IPS DF 4.7 (cell line): Measurements from ENCODE around the gene SMAP1.

Experiments used
- DNase-seq: peaks from one replicate; pipeline ENCODE4 v3.0.0-alpha.2; 2013; ENCODE audit warnings: low spot score; ENCODE audit errors: extremely low read depth

SMAP1 gene

DNA sequence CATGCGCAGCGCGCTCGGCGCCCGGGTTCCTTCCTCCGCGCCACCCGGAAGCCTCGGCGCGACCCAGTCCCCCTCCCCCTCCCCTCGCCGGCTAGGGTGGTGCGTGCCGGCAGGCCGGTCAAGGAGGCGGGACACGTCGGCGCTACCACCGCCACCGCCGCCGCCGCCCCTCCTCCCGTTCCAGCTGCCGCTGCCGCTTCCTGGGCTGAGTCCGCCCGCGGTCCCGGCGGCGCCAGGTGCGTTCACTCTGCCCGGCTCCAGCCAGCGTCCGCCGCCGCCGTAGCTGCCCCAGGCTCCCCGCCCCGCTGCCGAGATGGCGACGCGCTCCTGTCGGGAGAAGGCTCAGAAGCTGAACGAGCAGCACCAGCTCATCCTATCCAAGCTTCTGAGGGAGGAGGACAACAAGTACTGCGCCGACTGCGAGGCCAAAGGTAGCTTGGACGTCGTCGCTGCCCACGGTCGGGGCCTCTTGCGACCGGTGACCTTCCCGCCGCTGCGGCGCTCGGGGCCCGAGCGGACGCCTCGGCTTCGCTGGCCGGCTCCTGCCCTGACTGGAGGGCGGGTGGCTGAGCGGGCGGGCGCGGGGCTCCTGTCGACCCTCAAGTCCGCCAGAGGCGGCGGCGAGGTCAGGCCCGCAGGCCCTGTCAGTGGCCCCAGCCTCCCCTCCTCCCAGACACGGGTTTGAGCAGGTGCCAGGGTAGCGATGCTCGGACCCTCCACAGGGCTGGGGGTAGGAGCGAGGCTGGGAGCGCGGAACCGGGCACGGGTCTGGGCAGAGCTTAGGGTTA, at the start of gene SMAP1:
Gene SMAP1 (plus strand): TSS at position 173 of the 788 bp plus-strand sequence. CDS start 141 bp downstream, at position 314.
- DNase-seq = peak; percentile 60

DNA sequence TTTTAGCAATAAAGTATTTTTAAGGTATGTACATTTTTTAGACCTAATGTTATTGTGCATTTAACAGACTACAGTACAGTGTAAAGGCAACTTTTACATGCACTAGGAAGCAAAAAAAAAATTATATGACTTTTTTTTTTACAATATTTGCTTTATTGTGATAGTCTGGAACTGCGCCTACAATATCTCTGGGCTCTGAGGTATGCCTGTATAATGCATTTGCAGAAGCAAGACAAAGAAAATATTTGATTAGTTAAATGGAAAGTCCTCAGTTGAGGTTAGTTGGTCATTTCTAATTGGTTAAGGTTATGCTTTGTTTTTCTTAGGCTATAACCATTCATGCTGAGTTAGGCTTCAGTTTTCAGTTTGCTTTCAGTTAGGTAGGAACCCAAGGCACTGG, 46.9 kb upstream of the SMAP1 start:
- DNase-seq = no peak

DNA sequence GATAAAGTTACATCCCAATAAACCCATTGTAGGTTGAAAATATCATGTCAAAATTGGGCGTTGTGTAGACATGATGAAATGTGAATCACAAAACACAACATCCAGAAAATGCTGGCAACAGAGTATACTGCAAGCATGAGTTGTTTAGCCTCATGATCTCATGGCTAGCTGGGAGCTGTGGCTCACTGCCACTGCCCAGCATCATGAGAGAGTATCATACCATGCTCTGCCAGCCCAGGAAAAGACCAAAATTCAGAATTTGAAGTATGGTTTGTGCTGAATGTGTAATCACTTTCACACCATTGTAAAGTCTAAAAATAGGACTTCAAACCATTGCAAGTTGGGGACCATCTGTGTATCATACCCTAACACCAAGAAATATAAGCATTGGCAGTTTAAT, 45.2 kb upstream of the SMAP1 start:
- DNase-seq = no peak

DNA sequence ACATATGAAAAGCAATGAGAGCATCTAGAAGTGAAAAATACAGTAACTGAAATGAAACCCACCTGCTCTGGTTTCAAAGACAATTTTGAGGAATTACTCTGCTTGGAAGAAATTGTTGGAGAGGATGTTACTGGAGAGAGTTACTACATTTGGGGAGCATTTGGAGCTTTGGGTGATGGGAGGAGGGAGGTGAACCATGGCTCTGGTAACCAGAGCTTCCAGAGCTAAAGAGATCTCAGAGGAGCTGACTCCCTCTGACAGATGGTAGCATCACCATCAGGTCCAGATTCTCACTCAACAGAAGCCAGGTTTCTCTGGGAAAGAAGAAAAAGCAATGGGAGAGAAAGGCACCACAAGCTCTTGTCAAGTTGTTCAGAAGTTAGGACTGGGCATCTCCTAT, 42.2 kb upstream of the SMAP1 start:
- DNase-seq = no peak

DNA sequence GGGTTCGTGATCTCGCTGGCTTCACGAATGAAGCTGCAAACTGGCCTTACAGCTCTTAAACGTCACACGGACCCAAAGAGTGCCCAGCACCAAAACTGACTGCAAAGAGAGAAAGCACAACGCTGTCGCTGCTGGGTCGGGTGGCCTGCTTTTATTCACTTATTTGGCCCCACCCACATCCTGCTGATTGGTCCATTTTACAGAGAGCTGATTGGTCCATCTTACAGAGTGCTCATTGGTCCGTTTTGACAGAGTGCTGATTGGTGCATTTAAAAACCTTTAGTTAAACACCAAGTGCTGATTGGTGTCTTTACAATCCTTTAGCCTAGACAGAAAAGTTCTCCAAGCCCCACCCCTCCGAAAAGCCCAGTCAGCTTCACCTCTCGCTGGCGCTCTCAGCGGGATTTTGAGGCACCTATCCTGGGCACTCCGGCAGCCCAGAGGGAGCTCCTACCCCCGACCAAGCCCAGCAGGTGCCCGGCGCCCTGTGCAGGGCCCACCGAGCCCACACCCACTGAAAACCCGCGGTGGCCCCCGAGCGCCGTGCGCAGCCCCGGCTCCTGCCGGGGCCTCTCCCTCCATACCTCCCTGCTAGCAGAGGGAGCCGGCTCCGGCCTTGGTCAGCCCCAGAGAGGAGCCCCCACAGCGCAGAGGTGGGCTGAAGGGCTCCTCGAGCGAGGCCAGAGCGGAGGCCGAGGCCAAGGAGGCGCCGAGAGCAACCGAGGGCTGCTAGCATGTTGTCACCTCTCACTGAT, 40.0 kb upstream of the SMAP1 start:
- no peak for DNase-seq

DNA sequence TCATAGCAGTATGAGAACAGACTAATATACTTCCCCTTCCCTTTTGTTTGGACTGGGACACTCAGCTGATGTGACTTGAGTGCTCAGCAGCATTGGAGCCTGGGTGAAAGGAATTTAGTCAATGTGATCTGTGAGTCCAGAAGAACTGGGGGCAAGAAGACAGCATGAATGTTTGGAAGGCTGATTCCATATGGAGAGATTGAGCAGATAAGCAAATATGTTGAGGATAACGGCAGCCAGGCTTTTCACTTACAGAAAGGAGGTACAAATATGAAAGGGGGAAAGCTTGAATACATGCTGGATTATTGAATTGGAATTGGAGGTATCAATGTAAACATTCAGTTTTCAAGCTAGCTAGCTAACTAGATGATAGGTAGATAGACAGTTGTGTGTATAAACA, 37.8 kb upstream of the SMAP1 start:
- no peak for DNase-seq

DNA sequence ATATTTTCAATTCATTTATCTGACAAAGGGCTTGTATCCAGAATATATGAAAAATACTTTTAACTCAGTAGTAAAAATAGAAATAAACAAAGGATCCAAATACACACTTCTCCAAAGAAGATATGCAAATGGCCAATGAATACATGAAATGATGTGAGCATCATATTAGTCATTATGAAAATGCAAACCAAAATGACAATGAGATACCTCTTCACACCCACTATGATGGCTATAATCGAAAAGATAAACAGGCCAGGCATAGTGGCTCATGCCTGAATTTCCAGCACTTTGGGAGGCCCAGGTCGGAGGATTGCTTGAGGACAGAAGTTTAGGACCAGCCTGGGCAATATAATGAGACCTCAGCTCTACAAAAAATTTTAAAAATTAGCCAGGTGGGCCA, 33.8 kb upstream of the SMAP1 start:
- DNase-seq = no peak

DNA sequence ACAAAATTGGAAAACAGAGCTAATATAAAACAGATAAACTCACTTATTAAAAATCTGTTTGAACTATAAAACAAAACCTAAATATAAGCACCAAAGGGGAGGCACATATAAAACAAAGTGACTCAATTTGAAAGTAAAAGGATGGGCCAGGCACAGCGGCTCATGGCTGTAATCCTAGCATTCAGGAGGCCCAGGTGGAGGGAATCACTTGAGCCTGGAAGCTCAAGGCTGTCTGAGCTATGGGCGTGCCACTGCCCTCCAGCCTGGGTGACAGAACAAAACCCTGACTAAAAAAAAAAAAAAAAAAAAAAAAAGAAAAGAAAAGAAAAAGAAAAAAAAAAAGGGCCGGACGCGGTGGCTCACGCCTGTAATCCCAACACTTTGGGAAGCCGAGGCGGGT, 31.1 kb upstream of the SMAP1 start:
- no peak for DNase-seq

DNA sequence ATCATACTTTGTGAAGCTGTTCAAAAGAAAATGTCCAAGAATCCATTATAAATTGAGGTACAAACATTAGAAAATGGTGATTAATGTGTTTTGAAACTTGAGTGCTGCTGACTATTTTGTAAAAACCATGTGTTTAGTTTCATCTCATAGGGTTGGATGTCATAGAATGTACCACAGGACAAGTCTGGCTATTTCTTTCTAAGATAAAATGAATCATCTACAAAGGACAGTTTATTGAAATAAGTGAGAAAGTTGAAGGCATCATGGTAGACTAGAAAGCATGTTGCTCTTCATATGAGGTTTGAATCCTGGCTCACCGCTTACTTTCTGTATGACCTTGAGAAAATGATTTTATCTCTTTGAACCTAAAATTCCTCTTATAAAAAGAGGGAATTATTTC, 29.2 kb upstream of the SMAP1 start:
- DNase-seq = no peak

DNA sequence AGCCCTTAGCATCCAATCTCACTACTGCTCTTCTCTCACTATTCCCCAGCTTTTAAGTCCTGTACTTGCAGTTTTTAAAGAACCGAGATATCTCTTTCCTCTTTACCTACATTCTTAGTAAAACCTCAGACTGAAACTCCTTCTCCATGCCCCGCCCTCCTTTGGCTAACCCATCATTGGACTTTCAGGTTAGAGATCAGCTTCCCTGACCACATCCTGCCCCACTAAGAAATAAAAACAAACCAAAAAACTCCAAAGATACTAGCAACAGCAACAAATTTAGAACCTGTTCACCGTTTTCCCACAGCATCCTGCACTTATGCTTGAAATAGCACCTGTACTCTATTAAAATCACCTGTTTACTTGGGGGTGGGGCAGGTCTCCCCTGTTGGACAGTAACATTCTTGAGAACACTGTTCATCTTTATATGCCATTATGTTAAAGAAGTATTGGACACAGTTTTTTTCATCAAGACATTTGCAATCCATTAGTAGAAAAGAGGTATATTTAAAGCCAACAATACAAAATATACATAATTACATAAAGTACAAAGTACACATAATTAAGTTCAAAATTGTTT, 16.3 kb upstream of the SMAP1 start:
- no peak for DNase-seq

DNA sequence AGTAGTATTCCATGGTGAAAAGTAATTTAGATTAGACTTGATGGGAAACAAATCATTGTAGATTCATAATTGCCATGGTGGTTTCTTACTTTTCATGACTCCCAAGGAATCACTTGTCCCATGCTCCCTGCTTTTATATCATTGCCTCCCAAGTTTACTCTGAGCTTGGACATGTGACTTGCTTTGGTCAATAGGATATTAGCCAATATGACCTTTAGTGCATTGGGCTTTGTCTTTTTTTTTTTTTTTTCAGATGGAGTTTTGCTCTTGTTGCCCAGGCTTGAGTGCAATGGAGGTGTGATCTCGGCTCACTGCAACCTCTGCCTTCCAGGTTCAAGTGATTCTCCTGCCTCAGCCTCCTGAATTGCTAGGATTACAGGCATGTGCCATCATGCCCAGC, 15.5 kb upstream of the SMAP1 start:
- DNase-seq = no peak

DNA sequence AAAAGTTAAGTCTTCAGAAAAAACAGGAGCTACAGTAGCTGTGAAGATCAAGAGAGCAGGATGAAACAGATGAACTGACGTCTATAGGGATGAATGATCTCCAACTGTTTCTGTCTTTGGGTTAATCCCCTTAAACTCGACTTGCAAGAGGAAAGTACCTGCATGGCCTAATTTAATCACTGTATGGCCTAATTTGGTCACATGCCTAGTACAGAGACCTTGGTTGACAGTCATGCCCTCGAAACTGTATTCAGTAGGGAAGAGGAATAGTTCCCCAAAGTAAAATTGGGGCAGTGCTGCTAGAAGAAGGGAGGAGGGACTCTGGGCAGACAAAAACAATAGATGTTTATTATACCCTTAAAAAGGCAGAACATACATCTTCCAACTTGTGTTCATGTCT, 10.0 kb upstream of the SMAP1 start:
- no peak for DNase-seq

DNA sequence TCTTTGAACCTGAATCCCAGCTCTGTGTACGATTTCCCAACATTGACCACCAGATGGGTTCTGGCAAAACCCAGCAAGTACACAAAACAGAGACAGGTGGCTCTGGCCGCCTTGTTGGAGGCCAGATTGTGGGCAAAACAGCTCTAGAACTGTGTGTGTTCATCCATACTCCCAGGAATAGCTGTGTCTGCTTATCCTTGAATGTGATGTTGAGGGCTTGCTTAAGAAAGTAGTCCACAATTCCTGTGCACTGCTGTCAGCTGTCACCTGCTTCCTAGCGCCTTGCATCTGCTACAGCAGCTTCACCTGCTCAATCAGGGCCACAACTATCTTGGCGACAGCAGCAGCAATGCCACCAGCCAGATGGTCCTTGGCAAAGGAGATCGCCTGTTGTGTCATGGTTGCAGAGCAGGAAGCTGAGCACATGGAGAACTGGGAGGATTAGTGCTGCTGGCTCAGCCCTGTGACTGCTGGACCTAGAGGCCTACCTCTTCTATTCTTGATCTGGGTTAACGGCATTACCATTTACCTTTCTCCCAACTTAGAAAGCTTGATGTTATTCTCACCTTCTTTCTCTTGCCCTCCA, 3.7 kb upstream of the SMAP1 start:
- no peak for DNase-seq

DNA sequence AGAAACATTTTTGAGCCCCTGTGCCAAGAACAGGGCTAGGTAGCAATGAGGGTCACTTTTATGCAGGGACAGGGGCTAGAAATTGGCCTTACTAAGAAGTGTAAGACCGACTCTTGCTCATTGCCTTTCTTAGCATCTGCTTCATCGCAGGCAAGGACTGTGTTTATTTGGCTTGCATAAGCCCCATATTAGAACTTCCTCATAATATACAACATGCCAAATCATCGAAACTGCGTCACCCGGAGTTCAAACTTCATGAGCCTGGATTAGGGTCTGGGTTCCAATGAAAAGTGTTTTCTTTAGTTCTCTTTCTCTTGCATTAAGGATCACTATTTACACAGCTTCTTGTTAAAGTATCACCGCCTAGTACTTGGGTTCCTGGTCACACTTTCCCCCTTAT, 977 bp upstream of the SMAP1 start:
- no peak for DNase-seq

DNA sequence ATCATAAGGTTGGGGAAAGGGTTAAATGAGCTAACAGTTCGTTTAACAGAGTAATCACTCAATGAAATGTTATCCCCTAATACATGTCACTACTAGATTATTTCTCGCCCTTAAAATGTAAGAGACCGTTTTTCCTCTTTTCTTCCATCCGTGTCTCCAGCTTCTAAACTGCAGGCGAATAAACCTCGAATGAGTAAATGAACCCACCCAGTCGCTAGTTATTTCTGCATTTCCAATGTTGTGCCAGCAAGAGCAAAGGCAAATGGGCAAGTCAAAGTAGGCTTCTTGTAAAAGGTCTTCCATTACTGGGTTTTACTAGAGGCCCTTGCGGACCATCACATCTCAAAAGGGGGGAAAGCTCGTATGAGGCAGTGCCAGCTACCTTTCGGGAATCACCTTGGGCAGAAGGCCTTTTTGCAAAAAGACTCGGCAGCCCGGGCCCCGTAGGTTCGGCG, 400 bp upstream of the SMAP1 start:
- no peak for DNase-seq

DNA sequence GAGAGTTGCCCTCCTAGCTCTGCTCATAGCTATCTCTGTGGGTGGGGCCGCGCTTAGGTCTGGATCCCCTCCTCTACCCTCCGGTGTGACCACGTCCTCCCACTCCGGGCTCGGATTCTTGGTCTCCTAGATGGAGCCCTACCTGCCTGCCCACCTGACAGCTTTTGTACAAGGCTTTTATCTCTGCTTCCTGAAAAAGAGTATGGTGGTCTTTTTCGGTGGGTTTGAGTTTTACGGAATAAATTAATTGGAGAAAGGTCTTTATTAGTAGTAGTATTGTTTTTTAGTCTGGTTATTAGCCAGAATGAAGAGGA, 773 bp downstream of the SMAP1 start:
- peak; percentile 49 for DNase-seq

DNA sequence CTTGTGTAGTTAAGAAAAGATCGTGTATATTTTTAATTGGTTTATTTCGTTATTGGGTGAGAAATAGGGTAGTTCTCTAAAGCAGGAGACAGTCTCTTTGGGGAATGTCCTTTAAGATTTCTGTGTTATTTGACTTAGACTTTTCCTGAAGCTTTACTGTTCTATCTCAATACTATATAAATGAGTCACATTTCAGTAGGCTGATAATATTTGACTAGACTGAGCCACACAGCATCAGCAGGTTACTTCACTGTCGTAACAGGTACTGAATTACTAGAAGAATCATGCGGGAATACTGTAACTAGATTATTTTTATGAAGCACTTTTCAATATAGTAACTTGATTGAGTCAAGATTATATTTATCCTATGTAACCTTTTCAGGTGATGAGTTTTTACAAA, 1.4 kb downstream of the SMAP1 start:
- DNase-seq = no peak

DNA sequence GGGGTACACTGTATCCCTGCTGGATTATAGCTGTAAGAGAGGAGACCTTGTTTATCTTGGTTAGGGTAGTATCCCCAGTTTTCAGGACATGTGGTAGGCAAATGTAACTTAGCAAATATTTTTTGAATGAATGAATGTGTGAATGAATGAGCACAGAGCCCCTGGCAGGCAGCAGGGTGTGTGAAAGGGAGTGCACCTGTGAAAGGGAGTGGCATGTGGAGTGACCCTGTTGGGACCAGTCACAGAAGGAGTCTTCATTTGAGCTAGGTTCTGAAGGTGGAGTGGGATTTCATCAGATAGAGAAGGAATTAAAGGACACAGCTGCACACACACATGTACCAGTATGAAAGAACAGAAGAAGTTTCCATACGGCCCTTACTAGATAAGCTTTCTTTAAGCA, 4.9 kb downstream of the SMAP1 start:
- no peak for DNase-seq

DNA sequence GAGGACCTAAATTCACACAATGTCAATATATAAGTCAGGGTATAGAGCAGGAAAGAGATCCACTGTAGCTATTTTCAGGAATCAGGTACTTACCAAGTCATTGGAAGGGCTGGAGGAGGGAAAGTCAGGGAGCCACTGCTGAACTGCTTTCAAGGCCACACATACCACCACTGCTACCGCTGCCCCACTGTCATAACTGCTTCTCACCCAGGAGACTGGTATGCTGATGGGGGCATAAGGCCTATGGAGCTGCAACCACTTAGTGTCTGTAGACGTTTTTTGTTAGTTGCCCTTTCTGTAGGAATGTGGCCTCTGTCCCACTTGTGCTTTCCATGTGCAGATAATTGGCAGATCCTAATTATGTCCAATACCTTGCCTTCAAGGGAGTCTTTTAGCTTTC, 5.4 kb downstream of the SMAP1 start:
- DNase-seq = no peak

DNA sequence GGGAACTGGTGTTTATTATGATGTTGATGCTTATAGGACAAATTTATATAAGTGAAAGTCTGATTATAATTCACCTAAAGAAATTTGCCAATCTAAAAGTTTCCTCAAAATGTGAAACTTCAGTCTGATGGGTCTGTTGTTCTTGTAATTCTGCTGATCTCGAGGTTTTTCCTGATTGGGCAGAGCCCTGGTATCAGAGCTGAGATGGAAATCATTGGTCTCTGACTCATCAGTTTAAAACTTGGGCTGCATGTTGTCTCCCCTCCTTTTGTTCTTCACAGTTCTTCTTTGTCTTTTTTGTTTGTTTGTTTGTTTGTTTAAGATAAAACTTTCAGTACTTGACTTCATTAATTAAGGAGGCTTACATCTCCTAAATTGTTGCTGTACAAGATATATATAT, 5.9 kb downstream of the SMAP1 start:
- DNase-seq = no peak

DNA sequence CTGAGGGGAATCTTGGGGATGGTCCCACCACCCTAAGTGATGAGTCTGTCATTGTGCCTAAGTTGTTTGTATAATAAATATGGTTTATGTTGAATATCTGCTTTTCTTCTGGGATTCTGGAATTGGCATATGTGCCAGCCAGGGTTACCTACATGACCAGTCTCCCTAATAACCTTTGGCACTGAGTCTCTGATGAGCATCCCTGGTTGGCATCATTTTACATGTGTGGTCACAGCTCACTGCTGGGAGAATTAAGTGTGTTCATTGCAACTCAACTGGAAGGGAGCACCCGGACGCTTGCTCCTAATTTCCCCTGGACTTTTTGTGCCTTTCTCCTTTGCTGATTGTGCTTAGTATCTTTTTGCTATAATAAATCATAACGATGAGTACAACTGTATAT, 8.1 kb downstream of the SMAP1 start:
- DNase-seq = no peak

DNA sequence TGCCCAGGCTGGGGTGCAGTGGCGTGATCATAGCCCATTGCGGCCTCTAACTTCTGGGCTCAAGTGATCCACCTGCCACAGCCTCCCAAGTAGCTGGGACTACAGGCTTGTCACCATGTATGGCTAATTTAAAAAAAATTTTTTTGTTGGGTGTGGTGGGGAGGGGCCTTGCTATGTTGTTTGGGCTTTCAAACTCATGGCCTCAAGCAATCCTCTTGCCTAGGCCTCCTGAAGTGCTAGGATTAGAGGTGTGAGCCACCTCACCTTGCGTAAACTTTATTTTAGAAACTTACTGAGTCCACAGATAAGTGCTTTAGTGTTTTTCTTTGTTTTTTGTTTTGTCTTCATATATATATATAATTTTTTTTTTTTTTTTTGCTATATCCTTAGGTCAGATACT, 9.1 kb downstream of the SMAP1 start:
- DNase-seq = no peak
